ENCODE data around the gene PTTG1.

DNA sequence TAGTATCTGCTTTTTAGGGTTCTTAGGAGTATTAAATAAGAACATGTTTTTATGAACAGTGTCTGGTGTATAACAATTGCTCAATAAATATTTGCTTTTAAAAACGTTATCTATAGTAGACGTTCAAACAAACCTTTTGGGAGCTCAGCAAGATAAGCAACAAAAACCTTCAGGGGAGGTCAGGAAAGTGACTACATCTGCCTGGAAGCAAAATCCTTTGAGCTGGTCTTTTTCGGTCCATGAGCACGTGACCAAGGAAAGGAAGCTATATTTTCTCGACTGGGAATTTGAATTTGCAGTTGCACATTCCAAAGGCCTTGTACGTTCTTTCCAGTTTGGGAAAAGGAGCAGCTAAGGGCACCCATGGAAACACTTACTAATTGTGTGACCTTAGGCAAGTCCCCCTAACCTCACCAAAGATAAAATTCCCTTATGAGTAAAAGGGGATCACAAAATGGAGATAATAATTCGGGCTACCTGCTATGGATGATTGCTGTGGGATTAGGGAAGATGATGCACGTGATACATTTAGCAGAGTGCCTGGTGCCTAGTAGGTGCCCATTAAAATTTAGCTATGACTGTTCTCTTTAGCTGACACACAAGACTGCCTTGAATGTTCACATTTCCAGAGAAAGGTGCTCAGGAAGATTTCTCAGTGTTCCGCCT, 45.4 kb downstream of the PTTG1 start:
- TF ChIP-seq NFIC (IDR thresholded peaks at IDR 0.05; ENCODE audit: borderline replicate concordance) (no peak), RFX5 (IDR thresholded peaks at IDR 0.05; ENCODE audit: low read length) (no peak), NRF1 (IDR thresholded peaks at IDR 0.05; ENCODE audit: low read depth, low read length) (no peak)
- TF ChIP-seq, protein P1, sequence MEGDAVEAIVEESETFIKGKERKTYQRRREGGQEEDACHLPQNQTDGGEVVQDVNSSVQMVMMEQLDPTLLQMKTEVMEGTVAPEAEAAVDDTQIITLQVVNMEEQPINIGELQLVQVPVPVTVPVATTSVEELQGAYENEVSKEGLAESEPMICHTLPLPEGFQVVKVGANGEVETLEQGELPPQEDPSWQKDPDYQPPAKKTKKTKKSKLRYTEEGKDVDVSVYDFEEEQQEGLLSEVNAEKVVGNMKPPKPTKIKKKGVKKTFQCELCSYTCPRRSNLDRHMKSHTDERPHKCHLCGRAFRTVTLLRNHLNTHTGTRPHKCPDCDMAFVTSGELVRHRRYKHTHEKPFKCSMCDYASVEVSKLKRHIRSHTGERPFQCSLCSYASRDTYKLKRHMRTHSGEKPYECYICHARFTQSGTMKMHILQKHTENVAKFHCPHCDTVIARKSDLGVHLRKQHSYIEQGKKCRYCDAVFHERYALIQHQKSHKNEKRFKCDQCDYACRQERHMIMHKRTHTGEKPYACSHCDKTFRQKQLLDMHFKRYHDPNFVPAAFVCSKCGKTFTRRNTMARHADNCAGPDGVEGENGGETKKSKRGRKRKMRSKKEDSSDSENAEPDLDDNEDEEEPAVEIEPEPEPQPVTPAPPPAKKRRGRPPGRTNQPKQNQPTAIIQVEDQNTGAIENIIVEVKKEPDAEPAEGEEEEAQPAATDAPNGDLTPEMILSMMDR (IDR thresholded peaks at IDR 0.05): no peak
- TF ChIP-seq, protein P2, sequence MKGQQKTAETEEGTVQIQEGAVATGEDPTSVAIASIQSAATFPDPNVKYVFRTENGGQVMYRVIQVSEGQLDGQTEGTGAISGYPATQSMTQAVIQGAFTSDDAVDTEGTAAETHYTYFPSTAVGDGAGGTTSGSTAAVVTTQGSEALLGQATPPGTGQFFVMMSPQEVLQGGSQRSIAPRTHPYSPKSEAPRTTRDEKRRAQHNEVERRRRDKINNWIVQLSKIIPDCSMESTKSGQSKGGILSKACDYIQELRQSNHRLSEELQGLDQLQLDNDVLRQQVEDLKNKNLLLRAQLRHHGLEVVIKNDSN (IDR thresholded peaks at IDR 0.05; ENCODE audit: borderline replicate concordance, low read depth): no peak

Measured in SK-N-SH (cell line).